ENCODE measurements around the gene PLB1. TPM values are rescaled to one million over a fixed set of nuclear protein-coding genes. Genes with fewer than 3 reads are reported as not detected.
A peak's percentile ranks its signal among the peaks of the same experiment; 100 is the strongest.

The PLB1 gene
- total and polyA plus RNA-seq, 9 of the 15 experiments (the other 6 are each of a cell fraction or from before 2014, with no cell fraction given): 0.01 to 0.09 (median 0.07) TPM; not detected in 2

- TF ChIP-seq, protein P1, sequence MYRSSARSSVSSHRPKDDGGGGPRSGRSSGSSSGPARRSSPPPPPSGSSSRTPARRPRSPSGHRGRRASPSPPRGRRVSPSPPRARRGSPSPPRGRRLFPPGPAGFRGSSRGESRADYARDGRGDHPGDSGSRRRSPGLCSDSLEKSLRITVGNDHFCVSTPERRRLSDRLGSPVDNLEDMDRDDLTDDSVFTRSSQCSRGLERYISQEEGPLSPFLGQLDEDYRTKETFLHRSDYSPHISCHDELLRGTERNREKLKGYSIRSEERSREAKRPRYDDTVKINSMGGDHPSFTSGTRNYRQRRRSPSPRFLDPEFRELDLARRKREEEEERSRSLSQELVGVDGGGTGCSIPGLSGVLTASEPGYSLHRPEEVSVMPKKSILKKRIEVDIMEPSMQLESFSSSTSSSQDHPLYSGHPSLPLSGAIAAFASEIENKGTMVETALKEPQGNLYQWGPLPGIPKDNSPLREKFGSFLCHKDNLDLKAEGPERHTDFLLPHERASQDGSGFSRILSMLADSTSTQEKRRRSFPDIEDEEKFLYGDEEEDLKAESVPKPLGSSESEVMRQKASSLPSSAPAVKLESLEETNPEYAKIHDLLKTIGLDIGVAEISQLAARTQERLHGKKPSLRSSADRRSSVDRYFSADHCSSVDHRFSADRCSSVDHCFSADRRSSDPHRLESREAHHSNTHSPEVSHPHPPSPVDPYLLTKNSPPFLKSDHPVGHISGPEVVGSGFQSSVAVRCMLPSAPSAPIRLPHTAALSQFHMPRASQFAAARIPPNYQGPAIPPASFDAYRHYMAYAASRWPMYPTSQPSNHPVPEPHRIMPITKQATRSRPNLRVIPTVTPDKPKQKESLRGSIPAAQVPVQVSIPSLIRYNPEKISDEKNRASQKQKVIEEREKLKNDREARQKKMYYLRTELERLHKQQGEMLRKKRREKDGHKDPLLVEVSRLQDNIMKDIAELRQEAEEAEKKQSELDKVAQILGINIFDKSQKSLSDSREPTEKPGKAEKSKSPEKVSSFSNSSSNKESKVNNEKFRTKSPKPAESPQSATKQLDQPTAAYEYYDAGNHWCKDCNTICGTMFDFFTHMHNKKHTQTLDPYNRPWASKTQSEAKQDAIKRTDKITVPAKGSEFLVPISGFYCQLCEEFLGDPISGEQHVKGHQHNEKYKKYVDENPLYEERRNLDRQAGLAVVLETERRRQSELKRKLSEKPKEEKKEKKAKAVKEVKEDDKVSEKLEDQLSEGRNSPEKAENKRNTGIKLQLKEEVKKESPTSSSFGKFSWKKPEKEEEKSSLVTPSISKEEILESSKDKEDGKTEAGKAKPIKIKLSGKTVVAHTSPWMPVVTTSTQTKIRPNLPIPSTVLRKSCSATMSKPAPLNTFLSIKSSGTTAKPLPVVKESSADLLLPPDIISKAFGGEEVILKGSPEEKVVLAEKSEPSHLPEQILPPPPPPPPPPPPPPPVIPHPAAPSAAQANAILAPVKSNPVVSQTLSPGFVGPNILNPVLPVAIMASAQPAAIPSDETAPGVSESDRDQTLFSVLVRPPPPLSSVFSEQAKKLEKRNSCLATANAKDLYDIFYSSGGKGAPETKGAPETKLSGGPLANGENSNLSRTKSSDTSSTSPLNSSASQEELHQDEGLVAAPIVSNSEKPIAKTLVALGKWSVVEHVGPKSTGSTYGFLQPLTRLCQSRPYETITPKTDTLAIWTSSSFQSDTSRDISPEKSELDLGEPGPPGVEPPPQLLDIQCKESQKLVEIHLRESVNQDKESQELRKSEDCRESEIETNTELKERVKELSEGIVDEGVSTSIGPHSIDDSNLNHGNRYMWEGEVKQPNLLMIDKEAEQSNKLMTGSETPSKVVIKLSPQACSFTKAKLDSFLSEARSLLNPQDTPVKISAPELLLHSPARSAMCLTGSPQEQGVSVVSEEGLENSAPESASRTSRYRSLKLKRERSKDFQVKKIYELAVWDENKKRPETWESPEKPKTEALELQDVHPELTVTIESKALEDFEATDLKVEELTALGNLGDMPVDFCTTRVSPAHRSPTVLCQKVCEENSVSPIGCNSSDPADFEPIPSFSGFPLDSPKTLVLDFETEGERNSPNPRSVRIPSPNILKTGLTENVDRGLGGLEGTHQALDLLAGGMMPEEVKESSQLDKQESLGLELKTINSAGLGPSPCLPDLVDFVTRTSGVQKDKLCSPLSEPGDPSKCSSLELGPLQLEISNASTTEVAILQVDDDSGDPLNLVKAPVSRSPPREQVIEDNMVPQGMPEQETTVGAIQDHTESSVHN (IDR thresholded peaks at IDR 0.05; ENCODE audit: borderline replicate concordance in 1 of 2, low read depth in 1 of 2): no peak
- TF ChIP-seq OTX1 (CRISPR knock-in tag; IDR thresholded peaks at IDR 0.05) (no peak), STAT5A (IDR thresholded peaks at IDR 0.05; ENCODE audit: borderline replicate concordance, low read length) (no peak; the same call in 1 of the 2 replicates), YY1 (IDR thresholded peaks at IDR 0.05; ENCODE audit: borderline replicate concordance in 1 of 3, control insufficient read depth in 1 of 3, extremely low read depth in 1 of 3, insufficient read depth in 3 of 3, insufficient read length in 1 of 3, insufficient replicate concordance in 2 of 3, low read depth in 1 of 3, low read length in 2 of 3) (peak in 2 of 3 experiments; percentile 22 to 57), CTBP1 (IDR thresholded peaks at IDR 0.05; ENCODE audit: borderline replicate concordance) (no peak), PHF8 (IDR thresholded peaks at IDR 0.05; ENCODE audit: borderline replicate concordance, low read length) (no peak; the same call in 1 of the 2 replicates), EP300 (IDR thresholded peaks at IDR 0.05; ENCODE audit: low read length) (peak; percentile 66; the same call in 1 of the 2 replicates), GTF2B (IDR thresholded peaks at IDR 0.05; ENCODE audit: extremely low read depth, insufficient read length) (no peak), PCBP1 (IDR thresholded peaks at IDR 0.05; ENCODE audit: low read depth, low read length, poor library complexity, severe bottlenecking) (no peak), ARID2 (IDR thresholded peaks at IDR 0.05) (no peak), CSDE1 (IDR thresholded peaks at IDR 0.05) (no peak), DDX20 (tag; IDR thresholded peaks at IDR 0.05; ENCODE audit: low read depth) (no peak), ATF7 (IDR thresholded peaks at IDR 0.05) (peak; percentile 90), SNAPC5 (CRISPR knock-in tag; IDR thresholded peaks at IDR 0.05) (no peak), ZNF764 (CRISPR knock-in tag; IDR thresholded peaks at IDR 0.05; ENCODE audit: low read depth) (no peak), ZNF507 (tag; conservative IDR thresholded peaks at IDR 0.05) (no peak), SMAD4 (CRISPR knock-in tag; conservative IDR thresholded peaks at IDR 0.05) (peak; percentile 55), NEUROD1 (IDR thresholded peaks at IDR 0.05; ENCODE audit: borderline replicate concordance, low read depth, low read length, partially characterized antibody) (no peak), ZNF121 (CRISPR knock-in tag; conservative IDR thresholded peaks at IDR 0.05) (no peak)
Measured at GRCh38 chr2:28683100-28683706, 187.3 kb downstream of the PLB1 start (continued).

Data from K562 (cell line).